ENCODE data around the gene GGT5. TPM values are rescaled to one million over a fixed set of nuclear protein-coding genes. Genes with fewer than 3 reads are reported as not detected.
"Not testable (repeated sequence)": the region's sequence is repeated elsewhere in the genome, so short reads cannot be mapped to it uniquely, and the experiment has no call there.

Gene GGT5
- total and polyA plus RNA-seq, 2 experiments from 2014 or later, result 9.8 to 47.4 TPM

- H3K27me3 ChIP-seq, result no peaks in the 10 kb centered on the region
- no peaks in the 10 kb centered on the region for H3K79me2 ChIP-seq
- WGBS (ENCODE audit: low lambda C conversion rate, missing lambda C conversion rate), result 43% methylated on average over 23 of the region's 23 CpGs
- DNase-seq (ENCODE audit: low spot score), result peak; percentile 93
- H3K9me3 ChIP-seq (ENCODE audit: low read depth), result no peaks in the 10 kb centered on the region
- H3K4me2 ChIP-seq, result peak overlapping the region; percentile 63
- peaks cover 41% of the 10 kb centered on the region for H3K4me1 ChIP-seq (ENCODE audit: insufficient read depth)
- TF ChIP-seq EZH2 (IDR thresholded peaks at IDR 0.05; ENCODE audit: borderline replicate concordance), result no peak
- peak; percentile 90 for TF ChIP-seq CTCF (IDR thresholded peaks at IDR 0.05; ENCODE audit: poor library complexity)
- TF ChIP-seq EZH2phosphoT487 (IDR thresholded peaks at IDR 0.05; ENCODE audit: low read depth, severe bottlenecking, unreplicated experiment), result no peak
- no peak overlapping the region for H2AFZ ChIP-seq
- H3K4me3 ChIP-seq, result no peak overlapping the region
- no peaks in the 10 kb centered on the region for H3K36me3 ChIP-seq (replicated peaks; ENCODE audit: insufficient read depth, low read depth)
- H3K9me2 ChIP-seq (replicated peaks; ENCODE audit: insufficient read depth), result no peaks in the 10 kb centered on the region
- no peaks in the 10 kb centered on the region for H4K20me1 ChIP-seq (ENCODE audit: insufficient read depth, poor library complexity, severe bottlenecking)
- H3K27ac ChIP-seq, result peak overlapping the region; percentile 85
Measured at GRCh38 chr22:24247564-24248344, 2.9 kb upstream of the GGT5 start.

GRCh38 chr22:24247011-24247507 is 2.2 kb upstream of the GGT5 start:
- DNase-seq (ENCODE audit: low spot score), result no peak
- Histone ChIP-seq H3K4me1 (ENCODE audit: insufficient read depth) (peaks cover 42% of the 10 kb centered on the region), H3K27me3 (no peaks in the 10 kb centered on the region), H3K36me3 (replicated peaks; ENCODE audit: insufficient read depth, low read depth) (no peaks in the 10 kb centered on the region), H2AFZ (no peak overlapping the region), H3K9me3 (ENCODE audit: low read depth) (no peaks in the 10 kb centered on the region), H3K4me3 (no peak overlapping the region), H3K4me2 (peak overlapping the region; percentile 63), H3K79me2 (no peaks in the 10 kb centered on the region), H3K27ac (peak overlapping the region; percentile 85), H4K20me1 (ENCODE audit: insufficient read depth, poor library complexity, severe bottlenecking) (no peaks in the 10 kb centered on the region), H3K9me2 (replicated peaks; ENCODE audit: insufficient read depth) (no peaks in the 10 kb centered on the region)
- TF ChIP-seq EZH2phosphoT487 (IDR thresholded peaks at IDR 0.05; ENCODE audit: low read depth, severe bottlenecking, unreplicated experiment) (no peak), CTCF (IDR thresholded peaks at IDR 0.05; ENCODE audit: poor library complexity) (no peak), EZH2 (IDR thresholded peaks at IDR 0.05; ENCODE audit: borderline replicate concordance) (no peak)
- 71% methylated on average over 6 of the region's 6 CpGs for WGBS (ENCODE audit: low lambda C conversion rate, missing lambda C conversion rate)

GRCh38 chr22:24245584-24246561 is 991 bp upstream of the GGT5 start:
- Histone ChIP-seq H3K4me2 (peak overlapping the region; percentile 63), H3K27ac (peak overlapping the region; percentile 85), H3K4me1 (ENCODE audit: insufficient read depth) (peaks cover 42% of the 10 kb centered on the region)
- H4K20me1 ChIP-seq (ENCODE audit: insufficient read depth, poor library complexity, severe bottlenecking); H3K27me3 ChIP-seq; H3K79me2 ChIP-seq; H3K36me3 ChIP-seq (replicated peaks; ENCODE audit: insufficient read depth, low read depth); H3K4me3 ChIP-seq; H3K9me3 ChIP-seq (ENCODE audit: low read depth); H2AFZ ChIP-seq; H3K9me2 ChIP-seq (replicated peaks; ENCODE audit: insufficient read depth): not testable (repeated sequence)
- 63% methylated on average over 18 of the region's 18 CpGs for WGBS (ENCODE audit: low lambda C conversion rate, missing lambda C conversion rate)
- DNase-seq (ENCODE audit: low spot score), result peak; percentile 49

Measured in hepatocyte (in vitro differentiated cells).